ENCODE data around the gene PCSK1. TPM values are rescaled to one million over a fixed set of nuclear protein-coding genes. Genes with fewer than 3 reads are reported as not detected.

PCSK1 gene
- polyA plus RNA-seq, 1 donor (not counting 4 experiments of a cell fraction or from before 2014, with no cell fraction given), result 0.03 TPM

GRCh38 chr5:96408841-96409538 lies 24.1 kb downstream of the PCSK1 start:
- no peaks in the 10 kb centered on the region for H3K9me1 ChIP-seq (ENCODE audit: control insufficient read depth, extremely low read depth, insufficient read depth, low read length)
- peaks cover 15% of the 10 kb centered on the region for H3K4me1 ChIP-seq (ENCODE audit: control insufficient read depth, extremely low read depth, insufficient read depth, low read length)
- dilution Hi-C loops (cut with MboI; ENCODE audit: extremely low pct_ligation_motif_present, low sequenced_read_pairs), result no loop called here
- no peak overlapping the region for H3K4me3 ChIP-seq (ENCODE audit: control insufficient read depth in 2 of 3, extremely low read depth in 1 of 3, insufficient read depth in 2 of 3, low read depth in 1 of 3, low read length in 3 of 3)
- H3K27ac ChIP-seq (ENCODE audit: control insufficient read depth, insufficient read depth, low read length), result no peak overlapping the region
- no peak overlapping the region for H2AFZ ChIP-seq (ENCODE audit: control insufficient read depth, low read length)
- TF ChIP-seq EZH2 (IDR thresholded peaks at IDR 0.05; ENCODE audit: low read length), result no peak
- TF ChIP-seq, protein P1, sequence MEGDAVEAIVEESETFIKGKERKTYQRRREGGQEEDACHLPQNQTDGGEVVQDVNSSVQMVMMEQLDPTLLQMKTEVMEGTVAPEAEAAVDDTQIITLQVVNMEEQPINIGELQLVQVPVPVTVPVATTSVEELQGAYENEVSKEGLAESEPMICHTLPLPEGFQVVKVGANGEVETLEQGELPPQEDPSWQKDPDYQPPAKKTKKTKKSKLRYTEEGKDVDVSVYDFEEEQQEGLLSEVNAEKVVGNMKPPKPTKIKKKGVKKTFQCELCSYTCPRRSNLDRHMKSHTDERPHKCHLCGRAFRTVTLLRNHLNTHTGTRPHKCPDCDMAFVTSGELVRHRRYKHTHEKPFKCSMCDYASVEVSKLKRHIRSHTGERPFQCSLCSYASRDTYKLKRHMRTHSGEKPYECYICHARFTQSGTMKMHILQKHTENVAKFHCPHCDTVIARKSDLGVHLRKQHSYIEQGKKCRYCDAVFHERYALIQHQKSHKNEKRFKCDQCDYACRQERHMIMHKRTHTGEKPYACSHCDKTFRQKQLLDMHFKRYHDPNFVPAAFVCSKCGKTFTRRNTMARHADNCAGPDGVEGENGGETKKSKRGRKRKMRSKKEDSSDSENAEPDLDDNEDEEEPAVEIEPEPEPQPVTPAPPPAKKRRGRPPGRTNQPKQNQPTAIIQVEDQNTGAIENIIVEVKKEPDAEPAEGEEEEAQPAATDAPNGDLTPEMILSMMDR (optimal IDR thresholded peaks at IDR 0.05 in 1 of 3, IDR thresholded peaks at IDR 0.05 in 1 of 3, conservative IDR thresholded peaks at IDR 0.05 in 1 of 3; ENCODE audit: extremely low read depth in 1 of 3, insufficient read depth in 2 of 3, low read length in 3 of 3), result no peak
- no peaks in the 10 kb centered on the region for H3K79me2 ChIP-seq (ENCODE audit: control insufficient read depth, insufficient read depth, low read length)
- H3K9me3 ChIP-seq (ENCODE audit: control insufficient read depth, low read depth, low read length), result no peaks in the 10 kb centered on the region
- H4K20me1 ChIP-seq (ENCODE audit: control insufficient read depth, extremely low read depth, insufficient read depth, low read length), result no peaks in the 10 kb centered on the region
- peak overlapping the region; percentile 50 for H3K4me2 ChIP-seq (ENCODE audit: control insufficient read depth, extremely low read depth, insufficient read depth, low read depth, low read length)
- H3K36me3 ChIP-seq (ENCODE audit: control insufficient read depth in 2 of 2, extremely low read depth in 1 of 2, insufficient read depth in 2 of 2, low read length in 2 of 2), result peaks cover 0 to 1% of the 10 kb centered on the region in 2 experiments
- H3K27me3 ChIP-seq (ENCODE audit: control insufficient read depth, extremely low read depth, insufficient read depth, low read length), result no peaks in the 10 kb centered on the region
- no peak for FAIRE-seq
- no peak overlapping the region for H3K9ac ChIP-seq (ENCODE audit: control insufficient read depth, extremely low read depth, insufficient read depth, low read length)
- no peak for DNase-seq (ENCODE audit: low read depth, low spot score)

DNA sequence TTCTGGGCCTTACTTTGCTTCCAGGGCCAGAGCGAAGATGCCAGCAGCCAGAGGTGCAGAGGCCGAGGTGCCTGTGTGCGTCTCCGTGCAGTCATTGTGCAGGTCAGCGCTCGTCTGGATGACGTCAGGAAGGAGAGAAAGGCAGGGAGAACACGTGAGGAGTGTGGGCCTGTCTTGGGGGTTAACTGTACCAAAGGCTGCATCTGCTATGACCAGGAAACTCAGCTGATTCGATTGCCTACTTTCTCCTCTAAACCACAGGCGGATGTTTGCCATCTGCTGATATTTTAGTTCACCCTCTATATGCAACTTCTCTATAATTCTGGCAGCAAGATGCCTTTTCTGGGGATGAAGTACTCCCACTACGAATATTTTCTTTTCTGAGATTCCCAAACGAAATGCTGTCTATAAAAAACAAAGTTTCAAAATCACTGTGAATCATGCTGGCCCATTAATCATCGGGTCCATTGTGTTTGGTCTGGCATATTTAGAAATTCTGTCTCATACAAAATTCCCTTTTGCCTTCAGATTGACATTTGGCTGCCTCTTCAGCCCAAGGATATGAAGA lies 24.8 kb downstream of the PCSK1 start:
- Histone ChIP-seq H3K9ac (ENCODE audit: control insufficient read depth, extremely low read depth, insufficient read depth, low read length) (peak overlapping the region; percentile 26), H3K9me1 (ENCODE audit: control insufficient read depth, extremely low read depth, insufficient read depth, low read length) (no peaks in the 10 kb centered on the region), H3K36me3 (ENCODE audit: control insufficient read depth in 2 of 2, extremely low read depth in 1 of 2, insufficient read depth in 2 of 2, low read length in 2 of 2) (peaks cover 0 to 1% of the 10 kb centered on the region in 2 experiments), H3K27me3 (ENCODE audit: control insufficient read depth, extremely low read depth, insufficient read depth, low read length) (no peaks in the 10 kb centered on the region), H3K4me3 (ENCODE audit: control insufficient read depth in 2 of 3, extremely low read depth in 1 of 3, insufficient read depth in 2 of 3, low read depth in 1 of 3, low read length in 3 of 3) (no peak overlapping the region), H4K20me1 (ENCODE audit: control insufficient read depth, extremely low read depth, insufficient read depth, low read length) (no peaks in the 10 kb centered on the region), H3K79me2 (ENCODE audit: control insufficient read depth, insufficient read depth, low read length) (no peaks in the 10 kb centered on the region), H2AFZ (ENCODE audit: control insufficient read depth, low read length) (no peak overlapping the region), H3K27ac (ENCODE audit: control insufficient read depth, insufficient read depth, low read length) (peak overlapping the region; percentile 72), H3K4me1 (ENCODE audit: control insufficient read depth, extremely low read depth, insufficient read depth, low read length) (peaks cover 15% of the 10 kb centered on the region), H3K4me2 (ENCODE audit: control insufficient read depth, extremely low read depth, insufficient read depth, low read depth, low read length) (peak overlapping the region; percentile 50), H3K9me3 (ENCODE audit: control insufficient read depth, low read depth, low read length) (no peaks in the 10 kb centered on the region)
- TF ChIP-seq, protein P1 (optimal IDR thresholded peaks at IDR 0.05 in 1 of 3, IDR thresholded peaks at IDR 0.05 in 1 of 3, conservative IDR thresholded peaks at IDR 0.05 in 1 of 3; ENCODE audit: extremely low read depth in 1 of 3, insufficient read depth in 2 of 3, low read length in 3 of 3), result no peak
- no peak for TF ChIP-seq EZH2 (IDR thresholded peaks at IDR 0.05; ENCODE audit: low read length)
- FAIRE-seq, result peak; percentile 94
- dilution Hi-C loops (cut with MboI; ENCODE audit: extremely low pct_ligation_motif_present, low sequenced_read_pairs), result no loop called here
- DNase-seq (ENCODE audit: low read depth, low spot score), result peak; percentile 40
